Amygdala (tissue), 56 donors: ENCODE measurements around the gene APOL3.
"Not testable (repeated sequence)": the region's sequence is repeated elsewhere in the genome, so short reads cannot be mapped to it uniquely, and the experiment has no call there.

ENCODE experiments used
- DNase-seq, 56 donors: peaks; one replicate each; lab custom pipeline; 2025; lab: John Stamatoyannopoulos, UW

The APOL3 gene

DNA sequence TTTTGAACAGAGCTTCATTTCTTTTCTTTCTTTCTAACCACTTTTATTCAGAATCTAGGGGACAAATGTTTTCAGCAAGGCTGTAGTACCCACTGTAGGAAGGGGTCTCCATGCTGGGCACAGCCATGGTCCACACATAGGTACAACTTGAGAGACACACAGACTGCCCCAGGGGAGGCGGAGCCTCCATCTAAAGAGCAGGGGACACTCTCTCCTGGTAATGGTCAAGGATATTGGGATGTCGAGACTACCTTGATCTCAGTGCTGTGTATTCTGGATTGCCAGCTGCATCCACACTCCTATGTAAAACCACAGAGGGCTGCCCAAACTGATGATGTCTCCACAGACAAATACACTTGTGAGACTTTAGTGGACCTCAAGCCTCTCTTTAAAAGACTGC lies 2.9 kb upstream of the APOL3 start:
- no peak for DNase-seq

DNA sequence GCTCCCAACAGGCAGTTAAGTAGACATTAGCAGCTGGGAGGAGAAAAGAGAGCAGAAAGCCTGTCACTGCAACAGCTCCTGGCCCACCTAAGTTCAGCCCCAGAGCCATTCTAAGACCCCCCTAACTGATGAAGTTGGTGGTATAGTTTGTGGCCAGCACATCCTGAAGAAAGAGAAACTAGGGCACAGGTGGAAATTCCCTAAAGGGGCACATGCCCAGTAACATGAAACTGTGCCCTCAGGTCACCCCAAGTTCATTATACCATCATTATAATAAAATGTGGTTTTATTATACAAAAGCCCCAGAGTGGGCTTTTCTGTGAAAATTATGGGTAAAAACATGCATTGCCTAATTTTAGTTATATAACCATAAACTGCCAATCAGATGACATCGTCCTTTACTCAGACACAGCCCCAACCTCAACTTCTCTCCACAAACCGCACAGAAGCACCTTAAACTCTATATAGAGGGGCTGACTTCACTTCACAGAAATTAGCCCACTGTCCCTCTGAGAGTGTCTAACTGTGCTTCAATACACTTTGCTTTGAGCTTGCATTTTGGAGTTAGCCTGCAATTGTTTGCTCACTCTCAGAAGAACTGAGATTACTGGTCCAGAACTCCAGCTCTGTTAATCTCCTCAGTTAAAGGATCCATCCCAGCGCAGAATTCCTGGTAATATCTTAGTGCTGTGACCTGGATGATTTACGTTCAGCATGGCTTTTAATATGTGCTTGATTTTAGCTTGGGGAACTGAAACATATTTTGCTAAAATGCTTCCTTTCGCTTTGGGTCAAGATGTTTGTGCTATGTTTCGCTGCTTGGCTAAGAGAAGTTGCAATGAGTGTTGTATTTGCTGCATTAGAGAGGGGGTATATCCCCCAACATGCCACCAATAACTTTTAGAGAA lies 1.8 kb upstream of the APOL3 start:
- DNase-seq, result no peak

DNA sequence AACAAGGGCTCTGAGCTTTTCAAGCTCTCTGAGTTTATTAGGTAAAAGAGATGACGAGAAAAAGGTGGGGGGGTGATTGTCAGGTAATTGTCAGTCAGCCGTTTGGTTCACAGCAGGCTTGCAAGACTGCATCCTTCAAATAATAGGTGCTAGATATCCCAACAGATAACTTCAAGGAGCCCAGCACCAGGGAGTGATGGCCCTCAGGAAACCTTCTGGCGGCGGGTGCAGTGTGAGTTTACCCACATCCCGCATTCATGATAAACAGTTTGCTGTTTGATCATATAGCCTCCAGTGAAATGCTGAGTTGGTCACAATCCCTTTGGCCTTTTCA lies 1.2 kb upstream of the APOL3 start:
- not testable (repeated sequence) for DNase-seq

DNA sequence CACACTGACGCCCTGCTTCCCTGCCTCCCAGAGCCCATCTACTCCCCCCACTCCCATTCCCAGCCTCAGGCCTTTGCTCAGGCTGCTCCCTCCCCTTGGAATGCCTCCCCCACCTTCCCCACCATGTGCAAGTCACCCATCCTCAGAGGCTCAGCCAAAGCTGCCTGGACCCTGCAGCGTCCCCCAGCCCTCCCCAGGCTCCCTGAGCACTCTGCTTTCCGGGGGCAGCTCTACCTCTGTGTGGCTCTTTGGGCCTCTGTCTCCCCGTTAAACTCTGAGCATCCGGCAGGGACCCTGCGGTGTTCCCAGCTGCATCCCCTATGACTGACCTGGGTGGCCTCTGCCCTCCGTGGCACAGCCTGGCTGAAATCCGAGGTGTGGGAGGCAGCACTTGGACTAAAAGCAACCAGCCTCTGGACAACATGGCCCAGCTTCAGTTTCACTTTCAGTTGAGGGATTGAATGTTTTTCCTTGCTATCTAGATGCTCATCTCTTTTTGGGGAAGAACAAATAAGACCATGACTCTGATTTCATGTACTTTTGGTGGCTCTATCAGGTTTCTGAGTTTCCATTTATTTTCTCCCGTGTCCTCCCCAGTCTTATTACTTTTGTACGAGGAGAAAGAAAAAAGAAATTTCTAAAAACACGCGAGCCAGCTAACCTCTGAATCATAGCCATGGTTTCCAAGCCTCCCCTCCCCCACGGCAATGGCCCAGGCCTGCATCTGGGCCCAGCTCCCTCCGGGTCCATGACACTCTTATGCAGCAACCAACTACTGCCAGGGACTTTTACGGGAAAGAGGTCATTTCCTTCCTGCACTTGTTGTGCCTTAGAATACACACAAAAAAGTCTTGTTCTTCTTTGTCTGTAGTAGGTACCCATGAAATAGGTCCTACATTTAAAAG lies 3.8 kb downstream of the APOL3 start:
- peak in 46 of 56 donors; percentile 8 to 87 (median 48) for DNase-seq

DNA sequence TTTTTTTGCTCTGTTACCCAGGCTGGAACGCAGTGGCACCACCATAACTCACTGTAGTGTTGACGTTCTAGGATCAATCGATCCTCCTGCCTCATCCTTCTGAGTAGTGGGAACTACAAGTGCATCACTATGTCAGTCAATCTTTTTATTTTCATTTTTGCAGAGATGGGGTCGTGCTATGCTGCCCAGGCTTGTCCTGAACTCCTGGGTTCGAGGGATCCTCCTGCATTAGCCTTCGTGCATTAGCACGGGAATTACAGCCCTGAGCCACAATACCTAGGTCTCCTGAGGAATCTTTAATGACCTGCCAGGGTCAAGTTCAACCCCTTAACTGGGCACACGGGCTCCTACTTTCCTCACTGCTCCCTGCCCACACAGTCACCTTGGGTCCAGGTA lies 4.4 kb downstream of the APOL3 start:
- no peak for DNase-seq

DNA sequence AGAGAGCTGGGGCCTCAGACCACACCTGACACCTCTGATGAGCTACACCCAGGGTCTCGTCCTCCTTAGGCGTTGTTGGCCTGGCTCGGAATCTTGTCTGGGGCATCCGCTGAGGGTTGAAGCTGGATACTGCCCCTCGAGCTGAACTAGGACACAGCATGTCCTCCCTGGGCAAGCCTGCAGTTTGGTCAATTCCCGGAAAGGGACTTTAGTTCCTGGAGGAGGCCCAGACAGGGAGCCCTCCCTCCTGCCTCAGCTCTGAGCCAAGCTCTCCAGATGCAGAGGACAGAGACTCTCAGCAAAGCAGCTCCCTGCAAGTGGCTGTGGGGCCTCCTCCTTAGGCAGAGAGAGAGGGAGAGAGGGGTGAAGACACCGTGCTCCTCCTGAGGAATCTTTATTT lies 4.9 kb downstream of the APOL3 start:
- DNase-seq, result peak in 18 of 56 donors; percentile 10 to 40 (median 20)

DNA sequence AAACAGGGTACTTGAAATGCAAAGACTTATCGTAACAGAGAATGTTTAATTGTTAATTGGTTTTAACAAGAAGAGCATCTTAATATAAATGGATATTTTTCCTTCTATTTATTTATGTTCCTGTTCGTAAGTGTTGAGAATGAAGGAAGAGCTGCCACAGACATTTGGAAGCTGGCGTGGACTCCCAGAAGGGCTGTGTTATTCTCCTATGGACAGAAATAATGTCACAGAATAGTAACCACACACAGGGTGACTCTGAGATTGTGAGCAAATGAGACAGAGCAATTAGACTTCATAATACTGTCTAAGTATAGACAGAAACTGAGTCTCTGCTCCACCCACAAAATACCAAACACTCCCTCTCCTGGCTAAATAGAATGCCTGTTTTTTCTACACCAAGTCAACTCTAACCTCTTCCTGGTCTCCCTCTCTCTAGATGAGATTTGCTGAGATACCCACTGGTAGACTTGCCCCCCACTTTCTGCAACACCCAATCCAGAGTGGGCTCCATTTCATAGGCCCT lies 6.1 kb downstream of the APOL3 start:
- DNase-seq, result no peak

DNA sequence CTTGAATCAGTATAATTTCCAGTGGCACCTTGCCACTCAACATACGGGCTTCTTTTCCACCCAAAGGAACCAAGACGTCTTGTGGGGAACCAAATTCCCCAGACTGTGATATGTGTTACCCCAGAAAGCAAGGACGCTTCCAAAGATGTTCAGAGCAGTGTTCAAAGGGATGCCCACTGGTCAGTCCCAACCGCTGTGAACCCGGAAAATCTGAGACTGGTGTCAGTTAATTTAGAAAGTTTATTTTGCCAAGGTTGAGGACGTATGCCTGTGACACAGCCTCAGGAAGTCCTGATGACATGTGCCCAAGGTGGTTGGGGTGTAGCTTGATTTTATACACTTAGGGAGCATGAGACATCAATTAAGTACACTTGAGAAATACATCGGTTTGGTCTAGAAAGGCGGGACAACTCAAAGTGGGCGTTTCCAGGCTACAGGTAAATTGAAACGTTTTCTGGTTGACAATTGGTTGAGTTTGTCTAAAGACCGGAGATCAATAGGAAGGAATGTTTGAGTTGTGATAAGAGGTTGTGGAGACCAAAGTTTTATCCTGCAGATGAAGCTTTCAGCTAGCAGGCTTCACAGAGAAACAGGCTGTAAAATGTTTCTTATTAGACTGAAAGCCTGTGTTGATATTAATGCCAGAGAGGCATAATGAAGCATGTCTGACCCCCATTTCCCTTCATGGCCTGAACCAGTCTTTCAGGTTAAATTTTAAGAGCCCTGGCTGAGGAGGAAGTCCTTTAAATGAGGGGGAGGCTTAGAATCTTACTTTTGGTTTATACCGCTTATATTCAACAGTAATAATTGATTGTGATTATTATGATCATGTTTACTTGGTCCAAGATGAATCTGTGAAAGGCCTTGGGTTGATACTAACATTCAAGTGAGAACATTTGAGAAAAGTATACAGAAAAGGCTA lies 6.8 kb downstream of the APOL3 start:
- DNase-seq, result no peak

DNA sequence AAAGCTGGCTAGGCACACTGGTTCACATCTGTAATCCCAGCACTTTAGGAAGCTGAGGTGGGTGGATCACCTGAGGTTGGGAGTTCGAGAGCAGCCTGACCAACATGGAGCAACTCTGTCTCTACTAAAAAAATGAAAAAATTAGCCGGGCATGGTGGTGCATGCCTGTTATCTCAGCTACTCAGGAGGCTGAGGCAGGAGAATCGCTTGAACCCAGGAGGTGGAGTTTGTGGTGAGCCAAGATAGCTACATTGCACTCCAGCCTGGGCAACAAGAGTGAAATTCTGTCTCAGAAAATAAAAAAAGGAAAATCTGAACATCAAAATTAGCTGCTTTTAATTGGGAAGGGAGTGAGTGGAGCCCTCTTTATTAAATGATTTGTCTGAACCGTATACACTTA lies 7.7 kb downstream of the APOL3 start:
- not testable (repeated sequence) for DNase-seq

DNA sequence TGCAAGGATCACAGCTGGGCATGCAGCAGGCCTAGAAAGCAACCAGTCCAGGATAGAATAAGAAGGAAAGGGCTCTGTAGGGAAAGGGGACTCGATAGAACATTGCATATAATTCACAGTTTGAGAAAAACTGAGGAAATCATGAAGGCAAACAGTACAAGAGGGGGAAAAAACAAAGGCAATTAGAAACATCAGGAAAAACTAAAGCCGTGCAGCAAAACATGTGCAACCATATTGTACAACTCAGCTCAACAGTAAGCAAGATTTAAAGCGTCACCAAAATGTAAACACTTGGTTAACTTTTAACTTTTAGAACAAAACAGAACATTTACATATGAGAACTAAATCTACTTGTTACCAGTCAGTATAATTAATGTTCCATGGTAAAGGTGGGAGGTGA lies 8.5 kb downstream of the APOL3 start:
- DNase-seq, result no peak

DNA sequence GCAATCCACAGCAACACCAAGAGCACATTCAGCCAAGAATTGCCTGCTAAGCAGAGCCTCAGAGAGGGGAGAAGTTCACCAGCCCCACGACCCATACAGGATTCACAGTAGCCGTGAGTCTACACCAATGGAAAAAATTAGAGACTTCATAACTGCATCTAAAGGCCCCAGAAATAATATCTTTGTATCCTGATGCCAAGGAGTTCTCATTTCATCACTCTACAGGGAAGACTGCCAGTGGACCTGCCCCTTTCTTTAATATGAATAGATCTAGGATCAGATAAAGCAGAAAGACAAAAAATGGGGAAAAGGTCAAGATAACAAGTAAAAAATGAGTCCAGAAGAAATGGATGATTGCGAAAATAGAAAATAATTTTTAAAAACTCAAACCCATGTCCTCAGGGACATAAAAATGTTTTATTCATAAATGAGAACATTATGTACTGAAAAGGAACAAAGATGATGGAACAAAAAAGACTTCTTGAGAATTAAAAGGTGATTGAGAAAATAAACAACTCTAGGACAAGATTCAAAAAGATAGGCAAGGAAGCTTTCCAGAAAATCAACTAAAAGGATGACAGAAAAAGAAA lies 9.5 kb downstream of the APOL3 start:
- DNase-seq, result no peak

DNA sequence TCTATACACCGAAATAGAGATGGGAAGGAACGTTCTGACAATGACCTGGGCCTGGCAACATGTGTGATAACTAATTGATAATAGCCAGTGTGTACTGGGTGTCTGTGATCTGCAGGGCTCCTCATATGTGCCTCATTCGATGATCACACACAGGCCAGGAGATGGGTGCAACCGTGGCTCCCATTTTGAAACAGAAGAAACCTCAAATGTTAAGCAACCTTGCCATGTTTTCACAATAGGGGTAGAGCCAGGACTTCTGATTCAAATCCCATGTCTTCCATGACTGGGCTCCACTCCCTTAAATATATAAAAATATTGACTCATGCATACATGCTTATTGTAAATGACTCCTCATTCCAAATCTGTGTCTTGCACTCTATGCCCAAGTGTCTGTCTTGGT lies 11.1 kb downstream of the APOL3 start:
- no peak for DNase-seq

DNA sequence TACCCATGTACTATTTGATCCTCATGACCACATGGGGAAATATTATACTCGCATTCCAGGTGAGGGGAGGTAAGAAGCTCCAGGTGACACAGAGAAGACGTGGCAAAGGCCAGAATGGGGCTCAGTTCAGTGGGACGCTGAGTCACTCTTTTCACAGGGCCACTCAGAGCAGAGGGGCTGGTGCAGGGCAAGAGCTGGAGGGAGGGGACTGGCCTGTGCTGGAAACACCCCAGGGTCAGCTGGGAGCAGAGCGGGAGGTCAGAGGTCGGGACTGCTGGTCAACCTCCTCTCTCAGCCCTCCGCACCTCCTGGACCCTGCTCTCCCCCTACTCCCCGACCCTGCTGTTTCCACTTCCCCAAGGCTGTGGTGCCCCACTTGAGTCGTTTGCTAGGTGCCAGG lies 12.1 kb downstream of the APOL3 start:
- no peak for DNase-seq

DNA sequence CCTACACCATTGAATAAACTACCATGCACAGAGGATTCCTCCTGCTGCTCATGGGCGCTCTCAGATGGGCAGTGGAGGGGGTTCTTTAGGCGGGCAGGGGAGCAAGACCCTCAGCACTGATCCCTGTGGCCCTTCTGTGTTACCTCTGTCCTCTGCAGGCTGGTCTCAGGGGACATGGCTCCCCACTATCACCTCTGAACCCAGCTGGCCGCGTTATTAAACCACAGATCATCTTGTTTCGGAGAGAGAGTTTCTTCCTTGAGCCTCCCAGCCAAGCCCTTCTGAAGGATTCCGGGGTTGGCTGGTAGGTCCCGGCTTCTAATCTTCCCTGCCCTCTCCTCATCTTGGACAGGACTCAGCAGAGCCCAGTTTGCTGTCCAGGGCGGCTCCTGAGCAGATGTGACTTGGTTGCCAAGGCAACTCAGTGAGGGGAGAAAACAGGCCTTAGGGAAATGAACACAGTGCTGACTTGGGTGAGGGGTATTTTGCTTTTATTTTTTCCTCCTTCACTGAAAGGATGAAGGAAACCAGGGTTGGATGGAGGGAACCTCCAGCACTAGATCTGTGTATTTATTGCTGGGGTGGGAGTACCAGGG lies 13.3 kb downstream of the APOL3 start:
- DNase-seq, result no peak

DNA sequence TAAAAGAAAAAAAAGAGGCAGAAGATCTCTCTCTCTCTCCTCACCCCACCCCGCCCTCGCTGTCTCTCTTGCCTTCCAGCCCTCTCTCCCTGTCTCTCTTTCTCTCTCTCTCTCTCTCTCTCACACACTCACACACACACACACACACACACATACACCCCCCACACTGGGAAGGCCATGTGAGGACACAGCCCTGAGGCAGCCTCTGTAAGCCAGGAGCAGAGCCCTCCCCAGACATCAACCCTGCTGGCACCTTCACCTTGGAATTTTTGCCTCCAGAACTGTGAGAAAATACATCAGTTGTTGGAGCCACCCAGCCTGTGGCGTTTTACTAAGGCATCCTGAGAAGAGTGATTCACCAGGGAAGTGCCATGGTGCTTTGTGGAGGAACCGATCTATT lies 14.7 kb downstream of the APOL3 start:
- DNase-seq, result no peak

DNA sequence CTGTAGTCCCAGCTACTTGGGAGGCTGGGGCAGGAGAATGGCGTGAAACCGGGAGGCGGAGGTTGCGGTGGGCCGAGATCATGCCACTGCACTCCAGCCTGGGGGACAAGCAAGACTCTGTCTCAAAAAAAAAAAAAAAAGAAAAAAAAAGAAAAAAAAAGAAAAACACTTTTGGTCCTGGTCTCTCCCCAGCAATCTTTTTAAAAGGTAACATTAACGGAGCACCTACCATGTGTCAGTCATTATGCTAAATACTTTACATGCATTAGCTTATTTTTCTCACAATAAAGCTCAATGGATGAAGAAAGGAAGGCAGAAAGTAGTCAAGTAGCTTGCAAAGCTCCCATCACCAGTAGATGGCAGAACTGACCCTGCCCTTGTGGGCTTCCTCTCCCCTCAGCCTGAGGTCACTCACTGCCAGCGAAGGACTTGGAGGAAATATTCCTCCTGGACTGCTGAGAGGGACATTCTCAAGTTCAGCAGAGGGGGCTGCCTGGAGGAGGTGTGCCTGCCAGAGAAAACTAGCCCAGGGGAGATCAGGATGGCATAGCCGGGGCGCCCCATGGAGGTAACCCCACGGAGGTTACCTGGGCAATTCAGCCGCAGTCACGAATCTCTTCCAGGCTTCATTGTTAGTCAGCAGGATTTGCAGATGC lies 15.5 kb downstream of the APOL3 start:
- peak in 40 of 56 donors; percentile 12 to 71 (median 30) for DNase-seq

DNA sequence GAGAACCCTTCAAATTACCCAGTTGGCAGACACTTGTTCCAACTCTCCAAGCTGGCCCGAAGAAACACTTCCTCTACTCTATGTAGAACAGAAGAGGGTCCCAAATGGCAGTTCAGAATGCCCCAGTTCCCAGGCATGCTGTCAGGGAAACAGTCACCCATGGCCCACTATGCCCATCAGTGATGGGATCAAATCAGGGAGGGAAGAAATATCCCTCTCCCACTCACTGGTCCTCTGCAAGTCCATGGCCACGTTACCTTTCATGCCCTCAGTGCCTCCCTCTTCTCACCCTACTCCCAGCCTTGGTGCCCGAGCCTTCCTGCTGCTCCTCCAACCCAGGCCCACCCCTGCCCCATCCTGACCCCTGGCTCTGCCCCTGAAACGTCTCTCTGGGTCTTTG lies 16.6 kb downstream of the APOL3 start:
- DNase-seq, result no peak

DNA sequence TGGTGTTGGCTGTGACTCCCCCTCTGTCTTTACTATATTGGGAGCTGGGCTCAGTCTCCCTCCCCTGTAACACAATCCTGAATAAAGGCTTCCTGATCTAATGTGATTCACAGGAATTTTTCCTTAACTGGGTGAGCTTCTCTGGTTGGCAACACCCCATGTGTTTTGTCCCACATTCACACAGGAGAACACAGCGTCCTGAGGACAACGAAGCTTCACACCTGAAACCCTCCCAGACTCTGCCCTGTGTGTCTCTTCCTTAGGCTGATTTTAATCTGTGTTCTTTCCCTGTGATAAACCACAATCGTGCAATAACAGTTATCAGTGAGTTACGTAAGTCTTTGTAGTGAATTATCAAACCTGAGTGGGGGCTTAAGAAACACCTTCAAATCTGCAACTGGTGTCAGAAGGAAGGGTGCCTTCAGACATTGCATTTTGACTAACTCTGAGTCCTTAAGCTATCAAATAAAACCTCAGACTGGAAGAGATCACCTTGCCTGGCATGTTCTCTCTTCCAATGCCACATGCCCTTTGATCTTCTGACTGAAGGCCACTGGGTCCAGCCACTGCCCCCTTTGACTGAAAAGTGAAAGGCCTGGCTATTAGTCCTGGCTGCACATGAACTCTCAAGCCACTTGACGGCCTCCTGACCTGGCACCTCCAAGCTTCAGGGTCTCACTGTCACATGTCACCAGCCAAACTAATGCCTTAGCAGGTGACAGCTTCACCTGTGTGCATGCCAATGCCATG lies 17.3 kb downstream of the APOL3 start:
- DNase-seq, result no peak
